GM12878 (cell line): ENCODE data around the gene MAMDC4.

ENCODE experiments used
- LARP7 ChIP-seq: fragments of 450-650 bp; IDR thresholded peaks from 2 replicates; pipeline ENCODE4 v1.6.1; 2017; ENCODE audit warnings: mild to moderate bottlenecking
- POLR2A ChIP-seq: IDR thresholded peaks from 2 replicates; pipeline ENCODE4 v1.6.1; 2011; ENCODE audit warnings: low read depth, mild to moderate bottlenecking, low read length
- POLR2AphosphoS5 ChIP-seq: IDR thresholded peaks from 2 replicates; pipeline ENCODE4 v1.6.1; 2011; ENCODE audit warnings: mild to moderate bottlenecking, low read length, inconsistent platforms
- POU2F2 ChIP-seq: IDR thresholded peaks from 3 replicates; pipeline ENCODE4 v1.6.1; 2011; ENCODE audit warnings: low read depth, mild to moderate bottlenecking, low read length, borderline replicate concordance
- TAF1 ChIP-seq: IDR thresholded peaks from 2 replicates; pipeline ENCODE4 v1.6.1; 2011; ENCODE audit warnings: mild to moderate bottlenecking, low read depth, low read length, borderline replicate concordance
- TF ChIP-seq, protein P1 (sequence below): IDR thresholded peaks from 2 replicates; pipeline ENCODE4 v1.6.1; 2012; ENCODE audit warnings: low read depth, low read length, improper control_type of control experiment
- TF ChIP-seq, protein P2 (sequence below): IDR thresholded peaks from 2 replicates; pipeline ENCODE4 v1.6.1; 2012; ENCODE audit warnings: low read depth, low read length, improper control_type of control experiment
- TF ChIP-seq, protein P3 (sequence below), 3 experiments: IDR thresholded peaks in 2 of 3; conservative IDR thresholded peaks in 1 of 3; 2 replicates each; pipeline ENCODE4 v1.5.1; 2011; ENCODE audit warnings: low read depth in 3 of 3, low read length in 3 of 3, mild to moderate bottlenecking in 3 of 3, control low read depth in 2 of 3, moderate library complexity in 2 of 3, inconsistent platforms in 1 of 3, mixed read lengths in 1 of 3; ENCODE audit not compliant: control insufficient read depth in 2 of 3, insufficient read depth in 1 of 3; ENCODE audit errors: extremely low read depth in 1 of 3
- TF ChIP-seq, protein P4 (sequence below): IDR thresholded peaks from 2 replicates; pipeline ENCODE4 v1.6.1; 2012; ENCODE audit warnings: low read length, inconsistent platforms

DNA sequence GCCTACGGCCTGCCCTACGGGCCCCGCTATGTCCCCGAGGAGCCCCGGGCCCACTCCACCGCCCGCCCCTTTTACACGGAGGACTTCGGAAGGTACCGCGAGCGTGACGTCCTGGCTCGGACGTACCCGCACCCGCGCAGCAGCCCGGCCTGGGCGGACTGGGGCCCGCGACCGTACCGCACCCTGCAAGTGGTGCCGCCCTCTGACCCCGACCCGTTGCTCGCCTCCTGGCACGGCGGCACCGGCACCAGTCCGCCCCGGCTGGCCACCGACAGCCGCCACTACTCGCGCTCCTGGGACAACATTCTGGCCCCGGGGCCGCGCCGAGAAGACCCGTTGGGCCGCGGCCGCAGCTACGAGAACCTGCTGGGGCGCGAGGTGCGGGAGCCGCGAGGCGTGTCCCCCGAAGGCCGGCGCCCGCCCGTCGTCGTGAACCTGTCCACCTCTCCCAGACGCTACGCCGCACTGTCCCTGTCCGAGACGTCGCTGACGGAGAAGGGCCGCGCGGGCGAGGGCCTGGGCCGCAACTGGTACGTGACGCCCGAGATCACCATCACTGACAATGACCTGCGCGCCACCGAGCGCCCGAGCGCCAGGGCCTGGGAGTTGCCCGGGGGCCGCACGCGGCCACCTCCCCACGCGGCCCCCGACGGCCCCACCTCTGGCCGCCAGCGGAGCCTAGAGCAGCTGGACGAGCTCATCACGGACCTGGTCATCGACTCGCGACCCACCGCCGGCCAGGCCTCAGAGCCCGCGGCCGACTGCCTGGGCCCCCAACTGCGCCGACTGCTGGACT lies 6.5 kb upstream of the MAMDC4 start:
- TF ChIP-seq POU2F2 (no peak), POLR2AphosphoS5 (no peak), LARP7 (no peak), POLR2A (peak; percentile 18; the same call in 1 of the 2 replicates), TAF1 (no peak)
- TF ChIP-seq, protein P1, sequence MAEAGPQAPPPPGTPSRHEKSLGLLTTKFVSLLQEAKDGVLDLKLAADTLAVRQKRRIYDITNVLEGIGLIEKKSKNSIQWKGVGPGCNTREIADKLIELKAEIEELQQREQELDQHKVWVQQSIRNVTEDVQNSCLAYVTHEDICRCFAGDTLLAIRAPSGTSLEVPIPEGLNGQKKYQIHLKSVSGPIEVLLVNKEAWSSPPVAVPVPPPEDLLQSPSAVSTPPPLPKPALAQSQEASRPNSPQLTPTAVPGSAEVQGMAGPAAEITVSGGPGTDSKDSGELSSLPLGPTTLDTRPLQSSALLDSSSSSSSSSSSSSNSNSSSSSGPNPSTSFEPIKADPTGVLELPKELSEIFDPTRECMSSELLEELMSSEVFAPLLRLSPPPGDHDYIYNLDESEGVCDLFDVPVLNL = no peak
- TF ChIP-seq, protein P2, sequence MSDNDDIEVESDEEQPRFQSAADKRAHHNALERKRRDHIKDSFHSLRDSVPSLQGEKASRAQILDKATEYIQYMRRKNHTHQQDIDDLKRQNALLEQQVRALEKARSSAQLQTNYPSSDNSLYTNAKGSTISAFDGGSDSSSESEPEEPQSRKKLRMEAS = no peak
- TF ChIP-seq, protein P3, sequence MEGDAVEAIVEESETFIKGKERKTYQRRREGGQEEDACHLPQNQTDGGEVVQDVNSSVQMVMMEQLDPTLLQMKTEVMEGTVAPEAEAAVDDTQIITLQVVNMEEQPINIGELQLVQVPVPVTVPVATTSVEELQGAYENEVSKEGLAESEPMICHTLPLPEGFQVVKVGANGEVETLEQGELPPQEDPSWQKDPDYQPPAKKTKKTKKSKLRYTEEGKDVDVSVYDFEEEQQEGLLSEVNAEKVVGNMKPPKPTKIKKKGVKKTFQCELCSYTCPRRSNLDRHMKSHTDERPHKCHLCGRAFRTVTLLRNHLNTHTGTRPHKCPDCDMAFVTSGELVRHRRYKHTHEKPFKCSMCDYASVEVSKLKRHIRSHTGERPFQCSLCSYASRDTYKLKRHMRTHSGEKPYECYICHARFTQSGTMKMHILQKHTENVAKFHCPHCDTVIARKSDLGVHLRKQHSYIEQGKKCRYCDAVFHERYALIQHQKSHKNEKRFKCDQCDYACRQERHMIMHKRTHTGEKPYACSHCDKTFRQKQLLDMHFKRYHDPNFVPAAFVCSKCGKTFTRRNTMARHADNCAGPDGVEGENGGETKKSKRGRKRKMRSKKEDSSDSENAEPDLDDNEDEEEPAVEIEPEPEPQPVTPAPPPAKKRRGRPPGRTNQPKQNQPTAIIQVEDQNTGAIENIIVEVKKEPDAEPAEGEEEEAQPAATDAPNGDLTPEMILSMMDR (IDR thresholded peaks at IDR 0.05 in 2 of 3, conservative IDR thresholded peaks at IDR 0.05 in 1 of 3; ENCODE audit: control insufficient read depth in 2 of 3, extremely low read depth in 1 of 3, insufficient read depth in 1 of 3, low read depth in 3 of 3, low read length in 3 of 3) = no peak
- TF ChIP-seq, protein P4, sequence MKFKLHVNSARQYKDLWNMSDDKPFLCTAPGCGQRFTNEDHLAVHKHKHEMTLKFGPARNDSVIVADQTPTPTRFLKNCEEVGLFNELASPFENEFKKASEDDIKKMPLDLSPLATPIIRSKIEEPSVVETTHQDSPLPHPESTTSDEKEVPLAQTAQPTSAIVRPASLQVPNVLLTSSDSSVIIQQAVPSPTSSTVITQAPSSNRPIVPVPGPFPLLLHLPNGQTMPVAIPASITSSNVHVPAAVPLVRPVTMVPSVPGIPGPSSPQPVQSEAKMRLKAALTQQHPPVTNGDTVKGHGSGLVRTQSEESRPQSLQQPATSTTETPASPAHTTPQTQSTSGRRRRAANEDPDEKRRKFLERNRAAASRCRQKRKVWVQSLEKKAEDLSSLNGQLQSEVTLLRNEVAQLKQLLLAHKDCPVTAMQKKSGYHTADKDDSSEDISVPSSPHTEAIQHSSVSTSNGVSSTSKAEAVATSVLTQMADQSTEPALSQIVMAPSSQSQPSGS = no peak
